Activated CD4-positive, alpha-beta T cell treated with anti-CD3 and anti-CD28 coated beads for 48 hours (primary cell): ENCODE results near the gene PARD3.

Experiments used
- DNase-seq: peaks from one replicate; pipeline ENCODE4 v3.0.0-alpha.2; 2020

PARD3 gene

DNA sequence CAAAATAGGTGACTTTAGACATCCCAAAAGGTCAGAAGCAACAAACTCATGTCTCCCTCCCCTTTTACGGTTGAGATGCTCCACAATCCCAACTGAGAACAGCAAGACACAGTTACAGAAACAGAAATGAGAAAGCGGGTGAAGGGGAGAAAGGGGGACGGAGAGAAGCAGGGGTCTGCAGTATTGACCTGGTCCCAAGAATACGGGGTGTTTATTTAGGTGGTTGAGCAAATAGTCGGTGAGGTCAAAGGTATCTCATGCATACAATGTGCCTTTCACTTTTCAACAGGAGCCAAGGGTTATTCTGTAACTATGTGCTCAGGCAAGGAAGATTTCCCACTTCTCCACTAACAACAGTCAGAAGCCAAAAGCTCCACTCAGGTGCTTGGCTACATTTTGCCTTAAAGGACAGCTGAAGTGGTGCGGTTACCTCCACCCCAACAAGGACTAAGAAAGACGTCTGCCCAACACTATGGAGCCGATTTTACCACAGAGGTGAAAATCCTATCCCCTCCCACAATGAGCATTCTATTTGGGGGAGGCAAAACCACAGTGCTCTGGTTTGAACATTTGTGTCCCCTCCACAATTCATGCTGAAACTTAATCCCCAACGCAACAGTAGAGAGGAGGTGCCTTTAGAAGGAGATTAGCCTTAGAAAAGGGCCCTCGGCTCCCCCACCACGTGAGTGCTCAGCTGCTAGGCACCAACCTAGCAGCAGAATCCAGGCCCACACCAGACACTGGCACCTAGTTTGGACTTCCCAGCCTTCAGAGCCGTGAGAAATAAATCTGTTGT, 77.9 kb downstream of the PARD3 start:
- DNase-seq, result no peak

DNA sequence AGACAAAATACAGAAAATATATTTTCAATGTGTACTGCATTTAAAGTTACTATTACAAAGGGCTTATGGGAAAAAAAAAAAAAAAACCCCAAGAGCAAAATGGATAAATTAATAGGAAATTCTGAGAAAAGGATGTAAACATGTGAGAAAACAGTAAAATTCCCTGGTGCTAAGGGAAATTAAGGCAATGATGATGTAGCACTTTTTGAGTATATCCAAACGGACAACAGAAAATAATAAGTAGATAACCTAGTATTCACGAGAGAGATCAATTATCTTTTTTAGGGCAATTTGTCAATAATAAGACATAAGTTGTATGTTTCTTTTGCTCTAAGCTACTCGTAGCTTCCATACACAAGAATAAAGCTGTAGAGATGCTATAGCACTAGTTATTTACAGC, 80.2 kb downstream of the PARD3 start:
- no peak for DNase-seq

DNA sequence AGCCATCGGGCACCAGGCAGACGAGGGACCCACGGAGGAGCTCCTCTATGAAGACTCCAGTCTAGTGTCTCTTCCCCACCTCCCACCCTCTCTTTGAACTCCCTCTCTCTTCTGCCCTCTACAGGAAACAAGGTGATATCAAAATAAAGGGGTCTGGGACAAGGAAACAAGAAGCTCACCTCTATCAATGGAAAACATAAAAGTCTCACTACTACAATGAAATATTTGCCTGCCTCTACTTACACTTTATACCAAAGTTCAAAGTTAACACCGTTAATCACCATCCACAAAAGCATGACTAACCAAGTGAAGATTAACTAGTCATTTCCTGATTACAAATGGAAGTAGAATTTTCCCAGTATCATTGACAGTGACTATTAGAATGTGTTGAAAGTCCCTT, 82.2 kb downstream of the PARD3 start:
- no peak for DNase-seq

DNA sequence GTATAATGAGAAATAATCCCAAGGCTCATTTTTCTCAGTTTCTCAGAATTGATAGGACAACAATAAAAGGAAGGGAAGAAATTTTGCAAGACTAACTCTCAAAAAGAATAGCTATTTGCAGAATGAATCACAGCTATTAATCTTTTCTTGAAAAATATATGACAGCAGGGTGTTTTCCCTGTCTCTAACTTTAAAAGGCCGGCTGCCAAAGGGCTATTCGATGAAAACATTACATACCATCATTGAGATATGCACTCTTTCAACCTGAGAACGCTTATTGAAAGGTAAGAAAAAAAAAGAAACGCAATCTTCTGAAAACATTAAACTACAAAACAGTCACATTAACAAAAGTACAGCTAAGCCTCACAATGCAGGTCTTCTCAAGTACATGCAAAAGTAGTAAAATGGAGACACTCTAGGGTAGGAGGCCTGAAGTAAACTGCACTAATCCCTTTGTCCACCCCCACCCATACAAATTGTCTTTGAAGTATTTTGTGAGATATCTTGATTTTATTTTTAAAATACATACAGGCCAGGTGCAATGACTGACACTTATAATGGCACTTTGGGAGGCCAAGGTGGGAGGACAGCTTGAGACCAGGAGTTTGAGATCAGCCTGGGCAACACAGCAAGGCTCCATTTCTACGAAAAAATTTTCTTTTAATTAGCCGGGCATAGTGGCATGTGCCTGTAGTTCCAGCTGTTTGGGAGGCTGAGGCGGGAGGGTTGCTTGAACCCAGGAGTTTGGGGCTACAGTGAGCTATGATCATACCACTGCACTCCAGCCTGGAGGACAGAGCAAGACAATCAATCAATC, 83.0 kb downstream of the PARD3 start:
- no peak for DNase-seq

DNA sequence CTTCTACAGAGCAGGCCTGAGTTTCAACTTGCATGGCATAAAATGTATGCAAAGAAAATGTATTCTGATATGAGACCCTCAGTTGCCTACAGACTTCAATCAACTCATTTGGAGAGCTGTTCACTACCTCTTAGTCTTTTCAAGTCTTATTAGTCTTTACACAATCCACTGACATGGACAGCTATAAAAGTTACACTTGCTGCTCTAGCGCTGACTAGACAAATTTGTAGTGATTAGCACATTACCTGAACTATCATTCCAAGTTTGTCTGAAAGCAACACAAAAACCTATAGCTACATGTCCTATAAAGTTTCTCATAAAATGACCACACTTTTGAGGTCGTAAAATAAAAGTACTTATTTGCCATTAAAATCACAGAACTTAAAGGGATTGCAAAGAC, 83.9 kb downstream of the PARD3 start:
- DNase-seq, result no peak

DNA sequence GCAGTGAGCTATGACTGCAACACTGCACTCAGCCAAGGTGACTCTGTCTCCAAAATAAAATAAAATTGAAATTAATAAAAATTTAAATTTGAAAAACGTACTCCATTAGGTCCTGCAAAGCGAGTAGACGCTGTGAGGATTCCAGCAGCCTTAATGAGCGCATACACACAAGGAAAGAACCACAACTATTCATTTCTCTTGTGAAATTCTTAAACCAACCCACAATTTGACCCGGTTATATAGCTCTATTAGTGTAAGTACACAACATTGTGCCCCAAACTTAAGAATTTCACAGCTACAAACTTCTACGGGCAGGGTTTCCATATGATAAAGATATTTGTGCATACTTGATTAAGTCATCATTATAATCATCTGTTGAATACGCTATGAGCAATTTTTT, 84.4 kb downstream of the PARD3 start:
- no peak for DNase-seq

DNA sequence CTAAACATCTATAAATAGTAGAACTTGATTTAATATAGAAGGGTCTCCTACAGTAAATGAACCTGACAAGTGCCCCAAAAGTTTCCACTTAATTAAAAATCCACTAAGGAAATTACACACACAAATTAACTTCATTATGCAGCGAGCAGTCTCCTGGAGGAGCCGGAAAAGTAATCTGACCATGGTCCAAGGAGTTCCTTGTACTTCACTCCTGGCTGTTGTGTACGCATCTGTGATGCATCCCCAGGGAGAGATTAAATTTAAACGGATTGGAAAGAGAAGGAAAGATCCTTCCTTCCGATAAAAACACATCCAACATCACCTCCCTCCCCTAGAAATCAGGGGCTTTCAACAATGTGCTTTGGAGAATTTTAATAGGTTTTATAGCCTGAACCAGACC, 85.5 kb downstream of the PARD3 start:
- DNase-seq, result no peak

DNA sequence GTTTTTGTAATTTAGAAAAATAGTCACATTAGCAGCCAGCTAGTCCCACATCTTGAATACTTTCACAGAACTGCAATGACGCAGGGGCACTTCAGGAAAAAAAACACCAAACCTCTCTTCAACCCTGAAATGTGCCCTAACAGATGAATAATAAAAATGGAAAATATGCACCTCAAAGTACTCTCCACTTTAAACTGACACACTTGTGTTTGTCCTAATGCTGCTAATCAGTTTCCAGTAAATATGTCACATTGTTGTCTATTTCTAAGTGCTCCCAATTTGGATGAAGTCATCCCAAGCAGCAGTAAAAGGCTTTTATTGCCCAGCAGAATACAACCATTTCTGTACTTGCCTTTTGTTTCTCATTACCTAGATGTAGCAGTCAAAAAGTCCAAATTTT, 86.7 kb downstream of the PARD3 start:
- no peak for DNase-seq

DNA sequence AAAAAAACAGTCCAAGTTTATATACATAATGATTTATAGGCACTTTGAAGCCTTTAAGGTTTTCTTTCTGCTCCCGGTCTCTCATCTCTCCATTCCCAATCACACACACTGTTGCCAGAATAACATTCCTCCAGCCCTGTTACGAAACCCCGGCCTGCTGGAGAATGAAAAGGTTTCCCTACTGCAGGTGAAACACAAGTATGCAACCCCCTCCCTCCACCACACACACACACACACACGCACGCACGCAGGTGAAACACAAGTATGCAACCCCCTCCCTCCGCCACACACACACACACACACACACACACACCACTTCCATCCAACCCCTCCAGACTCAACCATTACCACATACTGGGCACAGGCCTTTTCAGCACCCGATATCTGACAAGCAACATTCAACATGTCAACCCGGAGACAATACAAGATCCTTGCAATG, 87.5 kb downstream of the PARD3 start:
- DNase-seq, result no peak

DNA sequence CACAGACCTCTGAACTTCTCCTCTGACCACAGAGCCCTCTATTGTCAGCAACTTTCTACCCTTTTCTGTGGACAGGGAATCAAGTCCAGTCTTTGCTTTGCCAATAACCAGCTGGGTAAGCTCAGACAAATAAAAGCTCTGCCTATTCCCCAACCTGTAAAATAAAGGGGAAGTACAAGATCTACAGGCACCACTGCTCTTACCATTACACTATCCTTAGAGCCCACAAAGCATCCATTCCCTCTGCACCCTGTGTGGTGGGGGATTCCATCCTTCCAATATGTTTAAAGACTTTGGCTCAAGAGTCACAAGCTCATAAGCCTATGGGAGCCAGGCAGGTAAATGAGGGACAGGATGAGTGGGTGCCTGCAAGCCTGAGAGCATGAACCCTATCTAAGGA, 88.2 kb downstream of the PARD3 start:
- no peak for DNase-seq

DNA sequence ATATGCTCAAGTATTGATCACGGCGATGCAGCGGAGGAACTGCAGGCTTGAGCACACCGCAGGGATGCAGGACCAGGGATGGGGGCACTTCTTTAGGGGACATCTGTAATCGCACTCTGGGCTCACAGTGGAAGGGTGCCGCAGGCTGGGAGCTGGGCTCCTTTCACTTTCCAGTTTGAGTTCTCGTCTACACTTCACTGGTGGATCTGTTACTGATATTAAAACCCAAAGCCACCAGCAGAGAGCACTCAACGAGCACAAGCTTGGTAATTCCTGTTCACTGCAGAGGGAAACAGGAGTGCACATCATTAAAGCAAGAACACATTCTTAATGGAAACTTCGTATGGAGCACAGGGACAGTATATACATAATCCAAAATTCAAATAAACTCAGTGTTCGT, 91.3 kb downstream of the PARD3 start:
- no peak for DNase-seq

DNA sequence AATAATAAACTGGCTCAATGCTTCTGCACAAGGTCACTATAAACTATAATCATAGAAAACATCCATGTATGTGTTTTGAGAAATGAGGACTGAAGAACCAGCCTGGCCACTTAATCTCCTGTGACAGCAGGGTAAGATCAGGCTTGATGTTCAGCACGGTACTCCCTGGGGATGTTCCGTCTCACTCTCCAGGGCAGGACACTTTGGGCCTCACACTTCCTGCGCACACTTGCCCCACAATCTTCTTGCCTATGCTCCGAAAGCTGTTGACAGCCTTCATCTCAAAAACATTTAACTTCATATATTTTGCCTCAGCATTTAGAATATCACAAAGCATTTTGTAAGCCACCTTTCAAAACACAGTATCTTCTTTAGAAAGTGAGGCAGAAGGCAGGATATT, 92.7 kb downstream of the PARD3 start:
- DNase-seq, result no peak

DNA sequence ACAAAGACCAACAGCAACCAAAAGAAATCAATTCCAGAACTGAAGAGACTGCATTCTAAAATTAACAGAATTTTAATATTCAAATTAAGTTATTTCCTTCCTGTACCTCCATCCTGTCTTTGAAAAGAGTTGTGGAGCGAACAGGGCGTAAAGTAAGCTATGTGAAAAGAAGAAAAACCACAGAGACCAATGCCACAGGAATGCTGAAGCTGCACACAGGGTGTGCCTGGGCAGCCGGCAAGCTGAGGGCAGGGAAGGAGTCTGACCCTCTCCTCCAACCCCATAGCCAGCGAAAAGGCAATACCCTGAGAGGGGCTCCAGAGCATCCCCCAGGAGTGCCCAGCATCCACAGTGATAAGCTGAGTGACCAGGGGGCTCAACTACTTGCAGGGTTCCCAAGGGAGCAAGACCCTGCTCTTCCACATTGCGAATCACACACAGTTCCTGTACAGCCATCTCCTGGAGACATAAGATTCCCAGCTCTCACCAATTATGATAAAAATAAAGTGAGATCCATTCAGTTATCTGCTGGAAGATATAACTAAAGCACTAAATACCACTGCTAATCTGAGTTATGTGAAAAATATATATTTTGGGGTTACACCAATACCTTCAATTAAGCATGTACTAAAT, 93.8 kb downstream of the PARD3 start:
- no peak for DNase-seq

DNA sequence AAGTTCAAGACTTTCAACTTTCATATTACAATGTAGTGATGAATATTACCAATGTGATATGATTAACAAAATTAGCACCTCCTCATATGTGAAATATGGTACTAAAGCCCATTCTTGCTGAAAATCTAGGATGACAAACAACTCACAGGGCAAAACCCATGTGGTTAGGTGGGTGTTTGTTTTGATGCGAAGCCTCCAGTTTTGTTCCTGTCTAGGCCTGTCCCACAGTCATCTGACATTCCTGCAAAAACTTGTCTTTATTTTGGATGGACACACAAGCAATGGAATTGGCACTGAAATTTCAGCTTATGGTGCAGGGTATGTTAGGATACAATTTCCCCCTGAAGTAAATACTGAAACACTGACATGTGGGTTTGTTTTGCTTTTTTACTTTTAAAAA, 95.3 kb downstream of the PARD3 start:
- DNase-seq, result no peak

DNA sequence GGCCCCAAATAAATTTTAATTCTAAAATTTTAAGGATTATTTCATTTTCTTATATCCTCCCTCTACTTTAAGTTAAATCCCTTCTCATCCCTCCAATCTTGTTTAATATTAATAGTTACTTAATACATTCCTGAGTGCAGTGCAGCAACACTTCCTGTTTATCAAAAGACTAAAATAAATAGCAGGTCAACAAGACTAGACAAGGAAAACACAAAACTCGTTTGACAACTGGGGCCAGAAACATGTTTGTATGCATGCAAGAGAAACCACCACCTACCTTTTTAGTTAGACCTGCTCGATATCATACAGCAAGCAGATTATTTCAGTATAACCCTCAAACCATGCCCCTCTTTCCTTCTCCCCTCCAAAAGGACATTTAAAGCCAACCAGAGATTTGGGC, 95.8 kb downstream of the PARD3 start:
- DNase-seq, result no peak

DNA sequence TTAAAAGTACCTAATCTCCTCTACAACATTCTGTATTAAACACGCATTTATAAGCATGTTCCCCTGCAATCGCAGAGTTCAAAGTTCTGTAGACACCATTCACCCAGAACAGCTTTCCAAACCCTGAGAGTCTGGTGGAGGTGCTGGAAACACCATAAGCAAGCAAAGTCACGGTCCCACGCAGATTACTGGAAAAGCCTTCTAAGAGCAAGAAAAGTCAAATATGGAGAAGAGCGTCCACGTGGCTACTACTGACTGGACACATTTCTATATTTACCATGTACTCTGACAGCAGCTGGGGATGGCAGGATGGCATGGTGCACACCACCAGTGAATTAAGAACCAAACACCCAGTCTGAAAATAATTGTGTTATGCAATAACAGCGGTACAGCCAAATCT, 97.7 kb downstream of the PARD3 start:
- DNase-seq, result no peak

DNA sequence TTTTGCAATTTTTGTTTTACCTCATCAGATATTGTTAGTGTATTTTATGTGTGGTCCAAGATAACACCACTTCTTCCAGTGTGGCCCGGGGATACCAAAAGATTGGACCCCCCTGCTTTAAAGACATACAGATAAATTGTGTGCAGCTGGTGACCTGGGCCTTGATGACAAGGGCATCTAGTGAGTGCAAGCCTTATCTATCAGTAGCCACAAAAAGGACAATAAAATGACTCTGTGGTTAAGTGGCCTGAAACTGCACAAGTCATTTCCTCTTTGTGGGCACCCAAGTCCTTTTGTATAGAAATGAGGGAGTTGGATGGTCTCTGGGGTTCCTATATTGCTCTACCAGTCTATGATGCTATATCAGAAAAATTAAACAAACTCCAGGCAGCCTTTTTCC, 98.1 kb downstream of the PARD3 start:
- DNase-seq, result no peak

DNA sequence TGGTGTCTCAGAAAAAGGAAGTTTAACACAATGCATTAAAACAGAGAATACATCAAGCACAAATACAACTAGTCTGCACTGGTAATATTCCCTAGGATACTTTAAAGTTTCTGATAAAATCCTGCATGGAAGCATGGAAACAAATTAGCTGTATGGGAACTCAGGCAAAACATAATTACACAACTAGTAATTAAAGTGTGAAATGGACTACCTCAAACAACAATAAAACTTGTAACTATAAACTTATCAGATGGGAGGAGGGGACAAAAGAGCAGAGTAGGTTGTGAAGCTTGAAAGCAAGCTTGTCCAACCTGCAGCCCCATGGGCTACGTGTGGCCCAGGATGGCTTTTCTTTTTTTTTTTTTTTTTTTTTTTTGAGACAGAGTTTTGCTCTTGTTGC, 98.9 kb downstream of the PARD3 start:
- no peak for DNase-seq

DNA sequence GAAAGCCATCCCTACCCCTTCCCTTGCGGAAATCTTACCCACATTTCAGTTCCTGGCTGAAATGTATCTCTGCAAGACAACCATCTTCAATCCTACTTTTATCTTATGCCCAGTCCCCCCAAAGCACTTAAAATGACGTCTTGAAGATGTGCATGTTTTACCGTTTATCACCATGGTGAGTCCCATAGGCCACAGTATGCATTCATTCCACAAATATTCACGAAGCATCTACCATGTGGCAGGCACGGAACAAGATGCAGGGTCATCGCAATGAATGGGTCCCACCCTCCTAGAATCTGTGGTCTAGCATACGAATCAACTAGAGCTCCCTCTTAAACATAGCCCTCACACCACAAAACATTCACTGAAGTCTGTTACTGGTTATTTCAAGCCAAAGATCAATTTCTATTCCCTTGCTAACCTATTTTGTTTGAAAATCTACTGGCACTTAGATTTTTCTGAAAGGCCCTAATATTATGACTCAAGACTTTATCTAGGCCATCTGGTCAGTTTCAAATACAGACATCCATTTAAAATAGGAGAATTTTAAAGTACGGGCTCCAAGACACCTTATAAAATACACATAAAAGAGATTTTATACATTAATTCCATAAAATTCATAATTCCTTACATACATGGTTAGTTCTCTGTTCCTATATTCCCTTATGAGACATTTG, 99.4 kb downstream of the PARD3 start:
- no peak for DNase-seq

DNA sequence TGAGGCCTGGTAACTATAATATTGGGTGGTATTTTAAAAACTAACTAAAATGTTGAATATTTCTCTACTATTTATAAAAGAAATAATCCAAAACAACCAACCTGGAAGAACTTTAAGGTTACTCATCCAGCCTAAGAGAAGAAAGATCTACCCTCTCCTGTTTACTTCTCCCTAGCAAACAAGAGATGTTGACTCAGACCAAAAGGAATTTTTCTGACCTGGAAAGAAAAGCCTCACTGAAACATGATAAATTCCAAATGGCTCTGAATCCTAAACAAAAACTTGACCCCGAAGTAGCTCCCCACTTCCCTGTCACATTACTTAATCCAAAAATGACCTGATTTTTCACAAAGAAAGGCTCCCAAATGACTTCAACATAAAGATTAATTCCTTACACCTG, 101.2 kb downstream of the PARD3 start:
- DNase-seq, result no peak

DNA sequence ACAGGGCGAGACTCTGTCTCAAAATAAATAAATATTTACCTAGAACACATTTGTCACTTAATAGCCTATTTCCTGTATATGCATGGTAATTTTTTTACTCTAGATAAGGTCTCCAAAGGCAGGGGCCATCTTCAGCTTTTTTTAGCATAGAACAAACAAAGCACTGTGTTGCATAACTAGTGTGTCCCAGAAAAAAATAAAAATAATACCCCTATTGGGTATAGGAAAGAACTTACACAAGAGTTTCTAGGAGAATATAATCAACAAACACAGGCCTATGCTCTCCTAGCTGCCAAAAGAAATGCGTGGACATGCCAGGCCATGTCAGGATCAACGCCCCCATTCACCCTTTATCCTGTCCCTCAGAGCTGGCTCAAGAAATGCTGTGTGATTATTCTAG, 103.6 kb downstream of the PARD3 start:
- DNase-seq, result no peak

DNA sequence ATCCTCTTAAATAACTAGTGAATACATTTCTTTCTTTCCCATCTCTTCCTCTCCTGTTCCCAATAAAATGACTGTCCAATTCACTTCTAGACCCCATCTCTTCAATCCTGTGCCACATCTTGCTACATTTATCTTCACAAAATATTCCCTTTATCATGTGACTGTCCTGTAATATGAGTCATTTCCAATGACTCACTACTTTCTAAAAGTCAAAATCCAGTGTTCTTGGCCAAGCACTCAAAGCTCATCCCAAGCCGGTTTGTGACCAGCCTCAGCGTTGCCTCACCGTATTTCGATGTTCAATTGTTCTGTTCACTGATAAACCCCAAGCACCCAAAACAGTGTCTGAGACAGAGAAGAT, 104.7 kb downstream of the PARD3 start:
- DNase-seq, result no peak

DNA sequence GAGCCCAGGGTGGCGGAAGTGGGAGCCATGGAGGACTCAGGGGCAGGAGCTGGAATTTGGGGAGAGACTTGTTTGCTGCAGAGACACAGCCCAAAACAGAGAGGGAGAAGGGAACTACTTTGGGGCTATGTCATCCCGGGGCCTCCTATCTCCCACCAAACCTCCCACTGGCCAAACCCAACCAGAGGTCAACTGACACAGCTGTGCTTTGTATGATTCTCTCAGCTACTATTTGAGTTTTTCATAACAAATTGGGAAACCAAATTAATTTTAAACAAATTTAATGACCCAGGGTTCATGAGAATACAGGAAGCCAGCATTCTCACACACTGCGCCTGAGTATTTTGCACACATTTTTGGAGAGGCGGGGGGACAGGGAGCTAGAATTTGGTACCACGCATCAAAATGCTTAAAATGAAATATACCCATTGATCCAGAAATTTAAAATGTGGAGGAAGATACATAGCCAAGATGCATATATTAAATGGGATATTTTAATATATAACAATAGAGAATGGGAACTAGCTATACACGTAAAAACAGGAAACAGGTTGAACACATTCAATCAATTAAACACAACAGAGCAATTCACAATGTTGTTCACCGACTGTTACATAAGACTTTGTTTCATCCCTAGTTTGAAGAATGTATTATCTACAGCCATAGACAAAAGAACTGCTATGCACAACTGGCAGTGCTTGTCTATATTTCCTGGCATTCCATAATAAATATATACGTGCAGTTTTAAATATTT, 105.3 kb downstream of the PARD3 start:
- DNase-seq, result no peak
